HG02981 (cell line): ENCODE data around the gene GLE1.
"Not testable (repeated sequence)": the region's sequence is repeated elsewhere in the genome, so short reads cannot be mapped to it uniquely, and the experiment has no call there.

Experiments used
- ATAC-seq: cut with Tn5 transposase; IDR thresholded peaks from one replicate; pipeline ENCODE4 v1.9.1; 2021; ENCODE audit warnings: mild to moderate bottlenecking, moderate library complexity; ENCODE audit not compliant: unreplicated experiment

GLE1 gene

GRCh38 chr9:128550770-128551656, 46.5 kb downstream of the GLE1 start:
- no peak for ATAC-seq

DNA sequence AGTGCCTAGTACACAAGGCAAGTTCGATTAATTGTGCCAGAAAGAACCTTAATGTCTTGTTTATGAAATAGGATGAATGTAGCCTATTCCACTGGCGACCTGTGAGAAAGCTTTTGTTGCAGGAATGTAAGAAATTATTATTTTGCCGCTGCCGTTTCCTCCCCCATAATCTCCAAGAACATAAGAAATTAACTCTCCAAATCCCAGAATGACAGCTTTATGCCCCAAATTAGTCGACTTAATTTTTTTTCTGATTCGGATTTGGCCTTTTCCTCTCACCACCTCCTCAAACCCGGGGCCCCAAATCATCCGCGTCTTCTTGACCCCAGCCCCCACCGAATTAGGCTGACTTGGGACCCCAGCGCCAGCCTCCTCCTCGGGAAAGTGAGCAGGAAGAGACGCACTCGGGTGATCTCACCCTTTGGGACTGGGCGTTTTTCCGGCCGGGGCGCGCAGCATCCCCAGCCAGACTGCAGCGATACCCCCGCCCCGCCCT, 47.2 kb downstream of the GLE1 start:
- ATAC-seq = no peak

DNA sequence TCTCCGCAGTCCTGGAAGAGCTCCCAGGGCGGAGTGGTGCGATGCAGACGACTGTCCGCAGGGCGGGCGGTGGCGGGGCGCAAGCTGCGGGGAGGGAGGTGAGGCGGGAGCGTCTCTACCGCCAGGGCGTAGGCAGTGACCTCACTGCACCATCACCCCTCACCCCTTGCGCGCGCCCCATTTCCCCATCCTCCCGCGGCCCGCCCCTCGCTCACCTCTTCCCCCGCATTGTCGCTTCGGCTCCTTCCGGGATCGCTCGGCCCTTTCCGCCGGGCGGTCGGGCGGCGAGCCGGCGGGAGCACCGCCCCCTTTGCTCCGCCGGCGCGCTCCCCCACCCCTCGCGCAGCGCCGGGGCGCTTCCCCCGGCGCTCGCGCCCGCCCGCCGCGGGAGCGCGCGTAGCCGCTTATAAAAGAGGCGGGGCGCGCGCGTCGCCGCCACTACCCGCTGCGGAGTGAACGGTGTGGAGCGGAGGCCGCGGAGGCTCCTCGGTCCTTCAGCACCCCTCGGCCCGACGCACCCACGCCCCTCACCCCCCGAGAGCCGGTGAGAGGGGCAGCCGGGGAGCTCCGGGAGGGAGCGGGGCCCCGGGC, 47.7 kb downstream of the GLE1 start, which contains the start of gene SPTAN1:
SPTAN1 (plus strand) TSS at position 435 of the 591 bp plus-strand sequence. CDS start 14,154 bp downstream, outside the sequence.
- ATAC-seq = peak; percentile 81

DNA sequence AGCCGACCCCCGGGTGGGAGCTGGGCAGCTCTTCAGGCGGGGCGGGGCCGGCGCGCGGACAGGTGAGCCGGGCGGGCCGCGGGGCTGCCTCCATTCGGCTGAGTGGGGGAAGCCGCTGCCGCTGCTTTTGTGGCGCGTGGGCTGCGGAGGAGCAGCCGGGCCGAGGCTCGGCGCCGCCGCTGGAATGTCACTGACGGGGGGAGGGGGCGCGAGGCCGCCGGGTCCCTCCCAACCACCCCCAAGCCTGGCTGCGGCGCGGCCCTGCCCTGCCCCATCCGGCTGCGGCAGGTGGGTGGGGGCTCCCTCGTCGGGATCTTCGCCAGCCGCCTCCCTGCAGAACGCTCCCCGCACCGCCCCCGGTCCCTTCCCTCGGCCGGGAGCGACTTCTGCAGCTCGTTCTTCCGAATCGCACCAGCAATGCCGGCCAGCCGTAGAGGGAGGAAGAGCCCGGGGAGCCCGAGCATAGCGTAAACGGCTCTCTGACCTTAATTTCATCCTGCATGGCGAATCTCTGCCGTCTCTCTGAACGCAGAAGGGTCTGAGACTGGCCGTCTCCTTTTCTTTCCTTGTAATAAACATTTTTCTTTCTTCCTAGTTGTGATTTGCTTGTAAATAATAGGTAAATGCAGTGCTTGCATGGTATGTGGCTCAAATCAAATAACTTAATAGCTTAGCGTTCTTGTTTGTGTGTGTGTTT, 48.4 kb downstream of the GLE1 start:
- peak; percentile 36 for ATAC-seq

DNA sequence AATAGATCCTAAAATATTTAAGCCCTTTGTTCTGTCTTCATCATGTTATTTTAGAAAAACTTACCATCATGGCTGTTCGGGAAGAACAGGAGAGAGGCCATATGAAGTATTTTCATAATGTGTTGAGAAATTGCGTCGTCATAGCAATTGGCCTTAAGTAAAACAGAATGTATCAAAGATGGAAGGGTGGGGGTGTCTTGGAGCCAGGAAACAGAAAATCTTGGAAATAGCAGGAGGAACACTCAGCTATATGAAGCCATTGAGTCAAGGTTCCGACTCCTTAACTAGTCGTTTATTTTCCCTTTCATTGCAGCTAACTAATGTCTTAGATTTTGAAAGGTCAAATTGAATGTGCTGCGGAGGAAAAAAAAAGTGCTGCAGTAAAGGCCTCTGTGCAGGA, 49.2 kb downstream of the GLE1 start:
- ATAC-seq = no peak

DNA sequence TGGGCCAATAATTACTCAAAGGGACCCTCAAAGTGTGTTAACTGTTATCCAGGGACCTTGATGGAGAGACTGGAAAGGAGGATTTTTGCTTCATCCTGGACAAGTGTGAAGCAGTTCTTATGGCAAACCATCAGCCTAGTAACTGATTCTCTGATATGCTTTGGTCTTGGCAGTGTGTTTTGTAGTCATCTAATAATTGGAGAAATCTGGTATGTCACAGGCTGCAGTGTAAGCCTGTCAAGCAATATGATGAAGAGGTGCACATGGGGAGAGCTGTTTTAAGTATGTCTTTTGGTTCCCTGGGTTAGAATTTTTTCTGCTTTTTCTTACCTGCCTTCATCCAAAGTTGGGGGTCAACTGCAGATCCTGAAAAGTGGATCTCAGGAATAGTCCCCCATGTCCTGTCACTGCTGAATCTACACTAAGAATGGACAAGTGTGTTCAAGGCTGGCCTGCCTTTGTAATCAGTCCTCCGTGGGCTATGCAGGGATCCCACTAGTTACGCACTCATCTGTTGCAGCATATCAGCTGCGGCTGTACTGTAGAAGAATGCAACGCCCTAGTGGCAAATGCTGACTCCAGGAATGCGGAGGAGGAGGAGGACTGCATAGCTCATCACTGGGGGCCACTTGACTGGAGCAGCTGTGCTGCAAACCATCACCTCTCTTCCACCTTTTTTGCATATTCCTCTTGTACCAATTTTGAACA, 49.8 kb downstream of the GLE1 start:
- ATAC-seq = no peak

DNA sequence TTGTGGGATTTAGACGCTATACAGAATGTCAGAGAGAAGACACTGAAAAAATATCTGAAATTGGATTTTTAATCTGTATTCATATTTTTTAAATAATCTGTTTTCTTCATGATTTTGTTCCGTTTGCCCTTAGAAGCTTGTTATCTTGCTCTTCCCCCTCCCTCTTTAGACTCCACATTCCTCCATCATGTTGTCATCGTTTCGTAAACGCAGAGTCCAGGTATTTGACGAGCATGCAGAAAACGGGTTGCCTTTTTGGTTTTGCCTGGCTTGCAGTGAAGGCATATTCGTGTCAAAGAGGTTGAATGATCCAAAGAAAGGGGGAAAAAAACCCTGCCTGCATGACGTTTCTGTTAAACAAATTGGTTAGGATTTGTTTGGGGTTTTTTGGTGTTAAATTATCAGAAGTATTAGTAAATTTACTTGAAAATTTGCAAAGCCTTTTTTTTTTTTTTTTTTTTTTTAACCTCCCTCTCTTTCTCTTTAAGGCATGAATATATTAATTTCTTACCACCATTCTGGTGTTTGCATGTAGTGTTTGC, 50.7 kb downstream of the GLE1 start:
- no peak for ATAC-seq

DNA sequence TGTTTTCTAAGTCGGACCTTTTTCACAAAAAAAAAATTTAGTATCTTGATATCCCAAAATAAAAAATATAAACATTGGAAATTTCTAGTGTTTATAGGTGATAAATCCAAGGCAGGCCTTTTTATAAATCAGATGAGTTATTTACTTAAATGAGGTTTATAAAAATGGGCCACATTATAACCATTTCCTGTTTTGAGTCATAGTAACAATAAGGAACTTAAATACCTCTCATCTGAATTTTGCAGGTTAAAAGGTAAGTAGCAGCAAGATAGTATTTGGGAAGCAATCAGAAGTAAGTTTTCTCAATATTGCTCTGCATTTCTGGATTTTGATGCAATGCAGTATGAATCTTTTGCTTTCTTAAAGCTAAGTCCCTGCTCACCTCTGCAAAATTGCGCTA, 51.8 kb downstream of the GLE1 start:
- ATAC-seq = no peak

DNA sequence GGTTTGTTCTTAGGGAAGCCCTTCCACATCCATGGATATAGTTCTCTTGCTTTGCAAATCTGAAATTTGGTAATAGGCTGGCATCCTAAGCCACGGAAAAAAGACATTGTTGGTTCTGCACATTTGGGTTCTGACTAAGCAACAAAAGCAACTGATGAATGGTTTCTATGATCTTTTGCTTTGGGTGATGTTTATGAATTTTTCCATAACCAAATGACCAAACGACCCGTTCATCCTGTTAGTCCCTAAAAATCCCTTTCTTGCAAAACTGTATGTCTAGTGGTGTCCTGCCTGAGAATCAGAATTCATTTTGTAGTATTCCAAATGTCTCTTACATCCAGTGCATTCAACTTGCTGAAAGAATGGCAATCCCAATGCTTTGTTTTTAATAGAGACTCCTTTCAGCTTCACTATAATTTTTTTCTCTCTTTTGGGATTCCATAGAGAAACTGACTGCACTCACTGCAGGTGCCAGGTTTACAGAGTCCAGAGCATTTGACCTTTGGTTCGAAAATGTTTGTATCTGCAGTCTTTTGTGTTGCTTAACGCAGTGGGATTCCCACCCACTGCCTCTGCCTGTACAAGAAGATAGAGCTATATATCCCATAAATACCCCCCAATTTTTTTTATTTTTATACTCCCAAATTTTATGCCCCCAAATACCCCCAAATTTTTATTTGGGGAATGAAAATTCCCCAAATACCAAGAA, 52.6 kb downstream of the GLE1 start:
- no peak for ATAC-seq

DNA sequence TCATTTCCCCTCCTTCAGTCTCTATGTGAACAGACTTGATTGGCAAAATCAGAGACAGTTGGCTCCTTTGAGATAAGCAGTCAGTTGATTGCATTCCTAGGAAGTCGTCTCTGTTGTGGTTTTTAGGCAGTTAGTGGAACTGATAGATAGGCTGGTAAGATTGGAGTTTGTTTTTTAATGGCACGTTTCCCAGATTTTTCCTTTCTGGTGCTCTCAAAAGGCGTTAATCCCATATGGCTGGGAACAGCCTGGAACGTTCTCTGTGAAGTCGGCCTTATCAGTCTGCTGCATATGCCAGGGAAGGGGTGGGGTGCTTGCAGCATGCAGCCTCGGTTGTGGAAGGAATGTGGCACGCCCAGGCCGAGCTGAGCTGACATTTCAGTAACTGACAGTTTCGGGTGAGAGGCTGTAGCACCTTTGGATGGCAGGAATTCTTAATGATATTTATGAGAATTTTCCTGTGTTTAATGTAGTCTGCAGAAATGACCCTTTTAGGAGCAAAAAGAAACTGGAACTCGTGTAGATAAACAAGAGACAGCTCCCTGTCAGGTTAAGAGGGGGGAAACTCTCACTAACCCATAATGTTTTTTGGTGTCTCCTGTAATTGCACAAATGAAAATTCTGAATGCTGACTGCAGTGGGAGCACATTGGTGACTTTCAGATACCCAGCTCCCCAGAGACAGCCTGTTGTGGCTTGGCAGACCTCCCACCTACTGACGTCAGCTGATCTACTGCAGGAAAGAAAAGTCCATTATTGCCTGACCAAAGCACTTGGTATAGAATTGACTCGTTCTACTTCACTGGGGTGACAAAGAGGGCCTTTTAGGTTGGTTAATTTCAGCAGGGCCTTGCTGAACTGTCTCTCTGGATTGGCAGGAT, 54.2 kb downstream of the GLE1 start:
- ATAC-seq = peak; percentile 81

DNA sequence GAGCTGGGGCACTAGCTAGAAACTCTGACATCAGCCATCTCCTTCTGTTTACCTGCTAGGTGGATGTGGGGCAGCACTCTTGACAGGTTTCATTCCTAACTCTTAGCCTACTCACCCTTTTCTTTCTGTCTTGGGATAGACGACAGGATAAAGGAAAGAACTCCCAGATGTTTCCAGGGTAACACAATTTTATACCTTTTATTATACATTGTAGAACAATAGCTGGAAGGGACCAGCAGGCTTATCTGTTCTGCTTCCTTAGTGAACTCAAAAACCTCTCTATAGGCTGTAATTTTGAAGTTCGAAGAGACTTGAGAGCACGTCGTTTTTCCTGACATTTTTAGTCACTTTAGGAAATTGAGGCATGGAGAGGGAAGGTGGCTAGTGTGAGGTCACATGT, 61.1 kb downstream of the GLE1 start:
- no peak for ATAC-seq

- no peak for ATAC-seq
Observed at GRCh38 chr9:128568470-128569078, 64.1 kb downstream of the GLE1 start.

GRCh38 chr9:128575469-128575868, 71.0 kb downstream of the GLE1 start:
- ATAC-seq = no peak

GRCh38 chr9:128575916-128576315, 71.4 kb downstream of the GLE1 start:
- no peak for ATAC-seq

- ATAC-seq = no peak
Observed at GRCh38 chr9:128577206-128577605, 72.7 kb downstream of the GLE1 start.

GRCh38 chr9:128579194-128579593, 74.7 kb downstream of the GLE1 start:
- no peak for ATAC-seq

GRCh38 chr9:128580731-128581130, 76.2 kb downstream of the GLE1 start:
- ATAC-seq = no peak

DNA sequence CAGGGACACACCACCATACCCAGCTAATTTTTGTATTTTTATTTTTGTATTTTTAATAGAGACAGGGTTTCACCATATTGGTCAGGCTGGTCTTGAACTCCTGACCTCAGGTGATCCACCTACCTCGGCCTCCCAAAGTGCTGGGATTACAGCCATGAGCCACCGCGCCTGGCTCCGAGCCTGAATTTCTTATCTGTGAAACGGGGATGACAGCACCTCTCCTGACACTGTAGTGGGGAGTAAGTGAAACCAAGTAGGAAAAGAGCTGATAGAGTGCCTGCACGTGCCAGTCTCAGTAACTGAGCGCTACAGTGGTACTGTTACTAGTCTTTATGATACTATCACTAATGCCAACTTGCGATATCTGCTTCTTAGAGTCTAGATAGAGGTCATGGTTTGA, 80.6 kb downstream of the GLE1 start:
- ATAC-seq = not testable (repeated sequence)

DNA sequence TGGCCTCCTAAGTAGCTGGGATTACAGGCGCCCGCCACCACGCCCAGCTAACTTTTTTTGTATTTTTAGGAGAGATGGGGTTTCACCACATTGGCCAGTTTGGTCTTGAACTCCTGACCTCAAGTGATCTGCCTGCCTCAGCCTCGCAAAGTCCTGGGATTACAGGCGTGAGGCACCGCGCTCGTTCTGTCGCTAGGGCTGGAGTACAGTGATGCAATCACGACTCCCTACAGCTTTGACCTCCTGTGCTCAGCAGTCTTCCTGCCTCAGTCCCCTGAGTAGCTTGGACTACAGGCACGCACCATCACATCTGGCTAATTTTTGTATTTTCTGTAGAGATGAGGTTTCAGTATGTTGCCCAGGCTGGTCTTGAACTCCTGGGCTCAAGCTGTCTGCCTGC, 82.4 kb downstream of the GLE1 start:
- not testable (repeated sequence) for ATAC-seq
